HG02588 (cell line): Measurements from ENCODE around the gene TACC3.

Experiments used
- ATAC-seq: cut with Tn5 transposase; IDR thresholded peaks from one replicate; pipeline ENCODE4 v1.9.1; 2021; ENCODE audit warnings: mild to moderate bottlenecking, moderate library complexity; ENCODE audit not compliant: unreplicated experiment

The TACC3 gene

GRCh38 chr4:1744552-1744951, 23.2 kb downstream of the TACC3 start:
- no peak for ATAC-seq

DNA sequence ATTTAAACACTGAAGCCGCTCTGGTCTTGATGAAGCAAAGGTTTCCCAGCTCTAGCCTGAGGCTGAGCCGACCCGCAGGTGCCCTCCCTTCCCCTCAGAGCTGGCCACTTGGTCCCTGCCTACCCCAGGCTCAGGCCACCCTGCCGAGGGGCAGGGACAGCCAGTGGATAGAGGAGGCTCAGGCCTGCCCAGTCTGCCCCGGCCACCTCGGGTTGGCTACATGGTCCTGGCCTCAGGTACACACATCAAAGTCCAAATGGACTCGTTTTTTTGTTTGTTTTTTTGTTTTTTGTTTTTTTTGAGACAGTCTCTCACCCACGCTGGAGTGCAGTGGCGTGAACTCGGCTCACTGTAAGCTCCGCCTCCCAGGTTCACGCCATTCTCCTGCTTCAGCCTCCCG, 23.8 kb downstream of the TACC3 start:
- no peak for ATAC-seq

DNA sequence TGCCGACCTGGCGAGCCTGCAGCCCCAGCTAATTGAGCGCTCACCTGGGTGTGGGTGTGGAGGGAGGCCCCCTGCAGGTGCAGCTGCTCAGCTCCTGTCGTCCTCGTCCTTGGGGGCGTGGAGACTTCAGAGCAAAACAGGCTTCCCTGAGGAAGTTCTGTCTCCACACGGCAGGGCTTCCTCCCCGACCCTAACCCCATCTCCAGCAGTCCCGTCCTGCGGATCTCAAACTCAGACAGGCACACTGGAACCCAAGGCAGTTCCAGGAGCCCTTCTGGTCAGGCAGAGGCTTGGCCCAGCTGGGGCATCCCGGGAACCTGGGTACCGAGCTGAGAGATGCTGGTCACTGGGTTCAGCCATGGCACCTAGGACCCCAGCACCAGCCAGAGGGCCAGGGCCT, 24.4 kb downstream of the TACC3 start:
- no peak for ATAC-seq

- ATAC-seq: no peak
Measured at GRCh38 chr4:1746265-1746691, 25.0 kb downstream of the TACC3 start.

GRCh38 chr4:1746919-1747602, 25.7 kb downstream of the TACC3 start:
- ATAC-seq: no peak

DNA sequence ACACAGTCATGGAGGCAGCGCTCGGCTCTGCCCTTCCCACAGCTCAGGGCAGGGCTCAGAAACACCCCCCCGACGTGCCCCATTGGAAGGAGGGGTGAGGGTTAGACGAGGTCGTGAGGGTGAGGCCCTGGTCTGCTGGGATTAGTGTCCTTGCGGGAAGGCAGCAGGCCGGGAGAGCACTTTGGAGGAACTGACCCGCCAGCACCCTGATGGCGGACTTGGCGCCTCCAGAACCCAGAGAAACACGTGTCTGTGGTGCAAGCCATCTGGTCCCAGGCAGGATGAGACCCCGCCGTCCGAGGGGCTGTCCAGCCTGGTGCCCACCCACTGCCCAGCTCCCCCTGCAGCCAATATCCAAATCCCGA, 26.3 kb downstream of the TACC3 start:
- no peak for ATAC-seq

DNA sequence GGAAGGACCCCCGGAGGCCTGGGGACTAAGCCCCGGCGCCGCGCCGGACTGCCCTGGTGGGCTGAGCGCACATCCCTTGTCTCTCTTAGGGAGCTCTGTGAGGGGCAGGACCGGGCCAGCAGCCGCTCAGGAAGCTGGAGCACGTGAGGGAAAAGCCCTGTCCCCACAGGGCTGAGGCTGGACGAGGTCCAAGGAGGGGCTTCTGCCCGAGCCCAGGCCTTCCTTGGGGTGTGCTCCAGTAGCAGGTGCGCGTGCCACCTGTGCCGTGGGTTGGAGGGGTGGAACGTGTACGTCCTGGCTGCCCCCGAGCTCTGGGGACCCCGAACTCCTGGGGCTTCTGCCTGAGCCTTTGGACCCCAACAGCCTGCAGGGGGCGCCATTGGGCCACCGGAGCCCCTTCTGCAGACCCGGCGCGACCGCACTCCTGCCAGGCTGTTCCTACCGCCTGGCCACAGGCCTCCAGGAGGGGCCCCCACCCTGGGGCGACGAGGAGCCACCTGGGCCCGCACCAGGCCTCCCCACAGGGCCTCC, 27.2 kb downstream of the TACC3 start:
- ATAC-seq: no peak

DNA sequence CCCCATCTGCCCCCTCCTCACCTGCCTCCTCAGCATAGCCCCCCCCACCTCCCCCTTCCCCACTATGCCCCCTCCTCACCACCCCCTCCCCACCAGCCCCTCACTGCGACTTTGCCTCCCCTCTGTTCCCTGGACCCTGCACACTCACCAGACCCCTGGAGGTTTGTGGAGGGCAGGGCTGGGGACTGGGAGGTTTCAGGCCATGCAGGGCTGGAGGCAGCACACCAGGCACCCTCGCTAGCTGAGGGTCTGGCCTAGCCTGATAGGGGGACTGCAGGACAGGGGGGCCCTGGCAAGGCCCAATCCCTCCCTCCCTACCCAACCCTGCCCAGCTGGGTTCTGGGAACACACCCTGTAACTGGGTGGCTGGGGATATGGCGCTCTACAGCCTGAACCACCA, 28.0 kb downstream of the TACC3 start:
- ATAC-seq: no peak

GRCh38 chr4:1749826-1750225, 28.5 kb downstream of the TACC3 start:
- ATAC-seq: no peak

GRCh38 chr4:1750381-1751154, 29.2 kb downstream of the TACC3 start:
- no peak for ATAC-seq

DNA sequence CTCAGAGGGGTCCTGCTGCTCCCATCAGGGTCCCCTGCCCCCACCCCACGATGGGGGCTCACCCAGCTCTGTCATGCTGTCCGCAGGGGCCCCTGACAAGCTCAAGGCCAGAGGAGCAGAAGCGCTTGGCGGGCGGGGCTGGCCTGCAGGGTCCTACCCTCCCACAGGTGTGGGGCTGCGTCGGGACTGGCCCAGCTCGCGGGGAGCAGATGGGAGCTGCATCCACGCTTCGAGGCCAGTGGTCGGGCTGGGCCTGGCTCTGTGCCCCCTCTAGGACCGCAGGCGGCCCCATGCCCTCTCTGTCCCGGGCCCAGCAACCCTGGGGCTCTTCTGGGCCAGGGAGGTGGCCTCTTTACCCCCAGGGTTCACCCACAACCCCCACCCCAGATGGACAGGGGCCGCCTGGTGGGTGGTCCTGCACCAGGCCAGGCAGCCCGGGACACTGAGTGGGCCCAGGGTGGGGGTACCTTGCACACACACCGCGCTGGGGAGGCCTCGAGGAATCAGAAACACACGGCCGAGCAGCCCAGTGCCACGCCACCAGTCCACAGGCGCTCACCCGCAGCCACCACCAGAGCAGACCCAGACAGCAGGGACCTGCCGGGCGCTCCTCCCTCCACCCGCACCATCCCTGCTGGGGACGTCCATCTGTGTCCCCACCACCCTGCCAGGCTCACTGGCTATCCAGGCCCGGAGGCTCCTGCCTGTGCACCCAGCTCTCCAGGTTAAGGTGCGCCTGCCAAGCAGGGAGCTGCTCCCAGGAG, 30.0 kb downstream of the TACC3 start:
- ATAC-seq: no peak

DNA sequence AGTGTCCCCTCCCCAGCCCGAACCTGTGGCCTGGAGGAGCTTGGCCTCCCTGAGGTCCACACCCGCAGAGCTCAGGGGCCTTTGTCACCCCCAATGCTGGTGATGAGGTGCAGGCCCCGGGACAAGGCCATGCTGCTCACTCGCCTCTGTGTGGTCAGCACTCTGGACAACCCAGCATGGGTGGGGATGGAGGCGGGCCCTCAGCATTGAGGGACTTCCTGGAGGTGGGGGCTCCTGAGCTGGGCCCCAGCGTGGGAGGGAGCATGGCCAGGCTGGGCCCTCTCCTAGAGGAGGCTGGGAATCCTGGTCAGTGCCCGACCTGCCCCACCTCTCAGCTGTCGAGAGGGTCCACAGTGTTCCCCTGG, 30.6 kb downstream of the TACC3 start:
- no peak for ATAC-seq

DNA sequence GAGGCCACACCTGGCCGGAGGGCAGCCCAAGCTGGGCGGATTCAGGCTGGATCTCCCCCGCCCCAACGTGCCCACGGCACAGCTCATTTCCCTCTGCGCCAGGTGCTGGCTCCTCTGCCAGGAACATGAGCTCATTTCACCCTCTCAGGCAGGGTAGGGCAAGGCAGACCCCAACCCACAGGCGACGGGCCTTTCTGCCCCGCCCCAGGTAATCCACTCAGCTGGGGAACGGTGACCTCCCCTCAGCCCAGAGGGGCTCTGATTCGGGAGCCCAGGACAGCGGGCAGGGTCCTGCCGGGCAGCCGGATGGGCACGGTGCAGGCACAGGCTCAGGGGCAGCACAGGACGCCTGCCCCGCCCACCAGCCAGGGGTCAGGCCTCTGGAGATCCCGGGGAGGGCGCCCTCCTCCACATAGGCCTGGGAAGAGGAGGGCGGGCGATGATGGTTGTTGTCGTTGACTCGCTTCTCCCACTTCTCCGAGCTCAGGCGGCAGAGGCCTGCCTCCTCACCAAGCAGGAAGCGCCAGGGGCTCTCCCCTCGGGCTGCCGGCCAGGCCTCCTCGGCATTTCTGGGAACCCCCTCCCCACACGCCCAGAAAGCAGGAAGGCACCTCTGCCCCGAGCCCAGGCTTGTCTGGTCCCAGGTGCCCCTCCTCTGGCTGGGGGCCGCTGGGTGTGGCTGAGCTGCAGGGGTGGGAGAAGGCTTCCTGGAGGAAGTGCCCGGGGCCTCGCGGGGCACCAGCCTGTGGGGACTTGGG, 31.1 kb downstream of the TACC3 start:
- no peak for ATAC-seq

DNA sequence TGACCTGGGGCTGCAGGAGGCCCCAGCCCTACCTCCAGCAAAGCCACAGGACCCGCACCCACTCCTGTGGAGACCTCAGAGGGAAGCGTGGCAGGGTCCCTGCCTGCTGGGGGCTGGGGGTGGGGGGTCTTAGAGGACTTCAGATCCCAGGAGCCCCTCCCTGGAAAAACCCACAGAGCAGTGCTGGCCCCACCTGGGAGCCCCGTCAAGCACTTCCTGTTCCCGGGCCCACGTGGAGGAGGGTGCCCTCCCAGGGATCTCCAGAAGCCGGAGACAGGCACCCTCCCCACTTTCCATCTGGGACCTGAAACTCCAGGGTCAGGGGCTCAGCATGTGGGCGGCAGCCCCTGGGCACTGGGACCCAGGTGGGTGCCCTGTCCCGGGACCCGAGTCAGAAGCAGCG, 32.0 kb downstream of the TACC3 start:
- ATAC-seq: no peak

GRCh38 chr4:1753697-1754311, 32.5 kb downstream of the TACC3 start:
- no peak for ATAC-seq

GRCh38 chr4:1754336-1754735, 33.0 kb downstream of the TACC3 start:
- ATAC-seq: no peak

DNA sequence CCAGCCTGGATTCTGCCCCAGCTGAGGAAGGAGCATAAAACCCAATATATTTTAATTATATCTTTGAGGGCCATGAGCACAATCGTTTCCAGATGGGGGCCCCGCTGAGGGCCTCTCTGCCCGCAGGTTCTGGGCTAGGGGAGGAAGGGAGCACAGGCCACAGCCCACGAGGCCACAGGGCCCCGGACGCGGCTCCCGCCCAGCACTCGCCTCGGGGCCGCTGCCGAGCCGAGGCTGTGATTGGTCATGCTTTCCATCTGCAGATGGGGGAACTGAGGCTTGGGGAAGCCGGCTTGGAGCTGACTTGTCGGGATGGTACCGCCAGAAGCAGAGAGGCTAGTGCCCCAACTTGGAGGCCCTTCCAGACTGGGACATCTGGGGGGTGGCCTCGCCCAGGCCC, 34.0 kb downstream of the TACC3 start:
- ATAC-seq: no peak

DNA sequence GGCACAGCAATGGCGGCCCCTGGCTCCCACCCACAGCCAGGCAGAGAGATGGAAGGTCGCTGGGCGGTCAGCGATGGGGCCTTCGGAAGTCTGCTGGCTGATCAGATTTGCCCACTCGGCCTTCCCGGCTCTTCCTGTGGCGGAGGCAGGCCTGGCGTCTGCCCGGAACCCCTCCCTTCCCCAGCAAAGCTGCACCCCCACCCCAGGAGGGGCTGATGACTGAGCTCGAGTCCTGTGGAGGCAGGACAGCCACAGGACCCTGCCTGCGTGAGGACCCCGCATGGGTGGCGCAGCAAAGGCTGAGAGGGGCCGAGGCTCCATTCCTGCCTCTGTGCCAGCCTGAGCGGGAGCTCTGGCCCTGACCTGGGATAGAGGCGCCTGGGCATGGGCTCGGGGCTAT, 34.8 kb downstream of the TACC3 start:
- no peak for ATAC-seq

- ATAC-seq: no peak
Measured at GRCh38 chr4:1756893-1757779, 35.8 kb downstream of the TACC3 start.

GRCh38 chr4:1757836-1758235, 36.5 kb downstream of the TACC3 start:
- no peak for ATAC-seq
